HFFc6 (cell line): Measurements from ENCODE around the gene RBM33. TPM values are rescaled to one million over a fixed set of nuclear protein-coding genes. Genes with fewer than 3 reads are reported as not detected.

Source experiments
- DNase-seq: peaks from one replicate; pipeline ENCODE4 v3.0.0-alpha.2; 2018
- H3K27ac Mint-ChIP-seq: 2 replicates; pipeline ENCODE4 v1.8.0; 2020; ENCODE audit warnings: mild to moderate bottlenecking, mixed read lengths
- H3K27me3 Mint-ChIP-seq: 2 replicates; pipeline ENCODE4 v1.8.0; 2021; ENCODE audit warnings: mild to moderate bottlenecking, moderate library complexity, mixed read lengths; ENCODE audit not compliant: insufficient read depth
- H3K36me3 Mint-ChIP-seq: 2 replicates; pipeline ENCODE4 v1.8.0; 2021; ENCODE audit warnings: low read depth, mixed read lengths
- H3K4me1 Mint-ChIP-seq: 2 replicates; pipeline ENCODE4 v1.8.0; 2020; ENCODE audit warnings: low read depth, mixed read lengths
- H3K4me3 Mint-ChIP-seq: 2 replicates; pipeline ENCODE4 v1.8.0; 2020; ENCODE audit warnings: mild to moderate bottlenecking, moderate library complexity, mixed read lengths
- H3K9me3 Mint-ChIP-seq: 2 replicates; pipeline ENCODE4 v1.8.0; 2020; ENCODE audit warnings: mild to moderate bottlenecking, mixed read lengths
- total RNA-seq, 6 experiments: library from RNA; stranded (reverse); fragmentation: NEBNext Ultra II Directional; extraction: Animal tissue kit (Norgen Biotek cat#: 25700); gene quantifications; 2 replicates in 1 of 6; 3 replicates in 5 of 6; pipeline ENCODE4 v1.2.3, GENCODE V29; 2021
- TF ChIP-seq, protein P1 (sequence below): fragments of 200-600 bp; sonication (generic); IDR thresholded peaks from 2 replicates; pipeline ENCODE4 v1.5.0; 2021; ENCODE audit warnings: antibody characterized with exemption, mild to moderate bottlenecking

RBM33 gene
- total RNA-seq, 6 experiments from 2014 or later = 31.5 to 38.9 (median 34.5) TPM

GRCh38 chr7:155710031-155710430 lies 65.6 kb downstream of the RBM33 start:
- Mint-ChIP-seq H3K36me3 (peaks cover 36% of the 10 kb centered on the region), H3K4me3 (no peak overlapping the region)

DNA sequence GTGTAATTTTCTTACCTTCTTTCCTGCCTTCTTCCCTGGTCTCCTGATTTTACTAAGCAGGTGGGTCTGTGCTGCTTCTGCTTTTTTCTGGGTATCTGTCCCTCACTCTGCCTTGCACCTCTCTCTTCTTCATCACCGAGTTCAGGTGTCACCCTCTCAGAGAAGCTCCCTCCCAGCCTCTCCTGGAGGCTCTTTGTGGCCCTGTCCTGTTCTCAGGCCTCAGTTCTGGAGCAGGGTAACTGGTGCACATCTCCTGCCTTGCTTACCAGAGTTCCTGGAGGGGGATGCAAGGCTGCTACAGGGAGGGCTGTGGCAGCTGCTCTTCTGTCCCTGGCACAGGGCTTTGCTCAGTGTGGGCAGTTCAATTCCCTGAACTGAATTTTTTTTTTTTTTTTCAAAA lies 66.1 kb downstream of the RBM33 start:
- H3K36me3 Mint-ChIP-seq = peaks cover 36% of the 10 kb centered on the region
- DNase-seq = no peak
- H3K9me3 Mint-ChIP-seq = no peaks in the 10 kb centered on the region
- TF ChIP-seq, protein P1, sequence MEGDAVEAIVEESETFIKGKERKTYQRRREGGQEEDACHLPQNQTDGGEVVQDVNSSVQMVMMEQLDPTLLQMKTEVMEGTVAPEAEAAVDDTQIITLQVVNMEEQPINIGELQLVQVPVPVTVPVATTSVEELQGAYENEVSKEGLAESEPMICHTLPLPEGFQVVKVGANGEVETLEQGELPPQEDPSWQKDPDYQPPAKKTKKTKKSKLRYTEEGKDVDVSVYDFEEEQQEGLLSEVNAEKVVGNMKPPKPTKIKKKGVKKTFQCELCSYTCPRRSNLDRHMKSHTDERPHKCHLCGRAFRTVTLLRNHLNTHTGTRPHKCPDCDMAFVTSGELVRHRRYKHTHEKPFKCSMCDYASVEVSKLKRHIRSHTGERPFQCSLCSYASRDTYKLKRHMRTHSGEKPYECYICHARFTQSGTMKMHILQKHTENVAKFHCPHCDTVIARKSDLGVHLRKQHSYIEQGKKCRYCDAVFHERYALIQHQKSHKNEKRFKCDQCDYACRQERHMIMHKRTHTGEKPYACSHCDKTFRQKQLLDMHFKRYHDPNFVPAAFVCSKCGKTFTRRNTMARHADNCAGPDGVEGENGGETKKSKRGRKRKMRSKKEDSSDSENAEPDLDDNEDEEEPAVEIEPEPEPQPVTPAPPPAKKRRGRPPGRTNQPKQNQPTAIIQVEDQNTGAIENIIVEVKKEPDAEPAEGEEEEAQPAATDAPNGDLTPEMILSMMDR = no peak
- no peaks in the 10 kb centered on the region; the same call in 1 of the 2 replicates for H3K27me3 Mint-ChIP-seq
- no peak overlapping the region for H3K4me3 Mint-ChIP-seq
- H3K27ac Mint-ChIP-seq = no peak overlapping the region
- H3K4me1 Mint-ChIP-seq = no peaks in the 10 kb centered on the region; the same call in 1 of the 2 replicates

More at GRCh38 chr7:155710031-155710430, 65.6 kb downstream of the RBM33 start:
- H3K27me3 Mint-ChIP-seq = no peaks in the 10 kb centered on the region; the same call in none of the 2 replicates
- TF ChIP-seq, protein P1 = no peak
- no peak overlapping the region for H3K27ac Mint-ChIP-seq
- H3K9me3 Mint-ChIP-seq = no peaks in the 10 kb centered on the region
- H3K4me1 Mint-ChIP-seq = no peaks in the 10 kb centered on the region; the same call in 1 of the 2 replicates
- DNase-seq = no peak

DNA sequence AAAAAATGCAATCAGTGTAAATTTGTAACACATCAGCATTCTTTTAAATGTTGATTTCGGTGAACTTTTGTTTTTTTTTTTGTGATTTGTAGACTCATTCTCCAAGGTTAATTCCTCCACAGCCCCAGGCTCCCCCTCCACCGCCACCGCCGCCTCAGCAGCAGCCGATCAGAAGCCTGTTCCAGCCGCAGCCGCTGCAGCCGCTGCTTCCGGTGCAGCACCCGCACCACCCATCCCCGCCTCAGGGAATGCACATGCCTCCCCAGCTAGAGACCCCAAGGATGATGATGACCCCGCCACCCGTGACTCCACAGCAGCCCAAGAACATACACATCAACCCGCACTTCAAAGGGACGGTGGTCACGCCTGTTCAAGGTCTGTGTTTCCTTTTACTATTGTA lies 66.6 kb downstream of the RBM33 start:
- Mint-ChIP-seq H3K4me3 (no peak overlapping the region), H3K4me1 (no peaks in the 10 kb centered on the region; the same call in 1 of the 2 replicates), H3K9me3 (no peaks in the 10 kb centered on the region), H3K27ac (no peak overlapping the region), H3K27me3 (no peaks in the 10 kb centered on the region; the same call in 1 of the 2 replicates), H3K36me3 (peaks cover 36% of the 10 kb centered on the region)
- DNase-seq = no peak
- TF ChIP-seq, protein P1 = no peak

GRCh38 chr7:155713384-155713783 lies 68.9 kb downstream of the RBM33 start:
- Mint-ChIP-seq H3K4me3 (no peak overlapping the region), H3K27ac (no peak overlapping the region), H3K9me3 (no peaks in the 10 kb centered on the region), H3K27me3 (no peaks in the 10 kb centered on the region; the same call in 1 of the 2 replicates), H3K36me3 (peaks cover 32% of the 10 kb centered on the region), H3K4me1 (no peaks in the 10 kb centered on the region; the same call in 1 of the 2 replicates)
- TF ChIP-seq, protein P1 = no peak
- DNase-seq = no peak

DNA sequence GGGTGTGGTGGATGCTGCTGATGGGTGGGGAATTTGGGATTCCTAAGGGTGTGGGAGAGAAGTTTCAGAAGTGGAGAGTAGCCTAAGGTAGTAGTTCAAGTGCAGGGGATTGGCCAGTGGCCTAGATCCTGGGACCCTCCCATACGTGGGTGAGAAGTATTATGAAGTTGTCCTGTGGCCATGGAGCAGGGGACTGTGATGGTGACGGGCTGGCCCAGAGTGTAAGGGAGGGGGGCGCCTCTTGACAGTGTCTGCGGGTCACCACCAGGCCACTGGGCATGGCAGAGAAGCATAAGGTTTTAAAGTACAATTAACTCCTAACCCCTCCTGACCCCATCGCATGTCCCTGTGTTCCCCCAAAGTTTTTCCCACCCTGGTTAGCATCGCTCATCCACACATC lies 70.2 kb downstream of the RBM33 start:
- peaks cover 32% of the 10 kb centered on the region for H3K36me3 Mint-ChIP-seq
- H3K27ac Mint-ChIP-seq = no peak overlapping the region
- H3K4me1 Mint-ChIP-seq = no peaks in the 10 kb centered on the region; the same call in 1 of the 2 replicates
- no peaks in the 10 kb centered on the region for H3K9me3 Mint-ChIP-seq
- no peak overlapping the region for H3K4me3 Mint-ChIP-seq
- no peak for DNase-seq
- H3K27me3 Mint-ChIP-seq = no peaks in the 10 kb centered on the region; the same call in 1 of the 2 replicates
- TF ChIP-seq, protein P1 = no peak
